Stimulated activated memory B cell treated with anti-CD40 and anti-IgM and Interleukin-4, amounts not matched to agents 10 μg/mL and 1 μg/mL and 100 μg/mL, for 72 hours (primary cell): ENCODE data around the gene SLAIN2.

Experiments used
- ATAC-seq: fragments of 150-1000 bp; cut with Tn5 transposase; 2 replicates; pipeline ENCODE4 v1.10.0; 2021
- H3K27ac Mint-ChIP-seq: one replicate; pipeline ENCODE4 v1.8.0; 2022; ENCODE audit warnings: mild to moderate bottlenecking, mixed read lengths
- H3K27me3 Mint-ChIP-seq: one replicate; pipeline ENCODE4 v1.8.0; 2022; ENCODE audit warnings: mixed read lengths
- H3K36me3 Mint-ChIP-seq: one replicate; pipeline ENCODE4 v1.8.0; 2022; ENCODE audit warnings: mixed read lengths
- H3K4me1 Mint-ChIP-seq: one replicate; pipeline ENCODE4 v1.8.0; 2022; ENCODE audit warnings: mixed read lengths
- H3K4me3 Mint-ChIP-seq: one replicate; pipeline ENCODE4 v1.8.0; 2022; ENCODE audit warnings: mild to moderate bottlenecking, moderate library complexity, mixed read lengths
- H3K9me3 Mint-ChIP-seq: one replicate; pipeline ENCODE4 v1.8.0; 2022; ENCODE audit warnings: mixed read lengths

The SLAIN2 gene

GRCh38 chr4:48343551-48343950, 2.2 kb downstream of the SLAIN2 start:
- peaks cover 5% of the 10 kb centered on the region for H3K36me3 Mint-ChIP-seq
- H3K4me3 Mint-ChIP-seq: peak overlapping the region; percentile 94
- no peak overlapping the region for H3K27ac Mint-ChIP-seq
- peaks cover 61% of the 10 kb centered on the region for H3K4me1 Mint-ChIP-seq
- no peaks in the 10 kb centered on the region for H3K9me3 Mint-ChIP-seq
- no peaks in the 10 kb centered on the region for H3K27me3 Mint-ChIP-seq
- no peak for ATAC-seq

- no peak for ATAC-seq
- peaks cover 64% of the 10 kb centered on the region for H3K4me1 Mint-ChIP-seq
- H3K27me3 Mint-ChIP-seq: no peaks in the 10 kb centered on the region
- H3K4me3 Mint-ChIP-seq: no peak overlapping the region
- H3K36me3 Mint-ChIP-seq: peaks cover 5% of the 10 kb centered on the region
- no peak overlapping the region for H3K27ac Mint-ChIP-seq
- no peaks in the 10 kb centered on the region for H3K9me3 Mint-ChIP-seq
Measured at GRCh38 chr4:48345542-48345941, 4.2 kb downstream of the SLAIN2 start.

GRCh38 chr4:48346594-48346993, 5.3 kb downstream of the SLAIN2 start:
- Mint-ChIP-seq H3K9me3 (no peaks in the 10 kb centered on the region), H3K27me3 (no peaks in the 10 kb centered on the region), H3K36me3 (peaks cover 9% of the 10 kb centered on the region), H3K27ac (no peak overlapping the region), H3K4me1 (peaks cover 74% of the 10 kb centered on the region), H3K4me3 (no peak overlapping the region)
- ATAC-seq: no peak

GRCh38 chr4:48347282-48347921, 6.1 kb downstream of the SLAIN2 start:
- peaks cover 15% of the 10 kb centered on the region for H3K36me3 Mint-ChIP-seq
- no peaks in the 10 kb centered on the region for H3K9me3 Mint-ChIP-seq
- H3K27ac Mint-ChIP-seq: no peak overlapping the region
- no peak for ATAC-seq
- peaks cover 75% of the 10 kb centered on the region for H3K4me1 Mint-ChIP-seq
- no peak overlapping the region for H3K4me3 Mint-ChIP-seq
- H3K27me3 Mint-ChIP-seq: no peaks in the 10 kb centered on the region

GRCh38 chr4:48350871-48351270, 9.5 kb downstream of the SLAIN2 start:
- ATAC-seq: no peak

GRCh38 chr4:48352793-48353192, 11.5 kb downstream of the SLAIN2 start:
- Mint-ChIP-seq H3K27me3 (no peaks in the 10 kb centered on the region), H3K4me1 (peaks cover 48% of the 10 kb centered on the region), H3K9me3 (no peaks in the 10 kb centered on the region), H3K27ac (no peak overlapping the region), H3K4me3 (no peak overlapping the region), H3K36me3 (peaks cover 16% of the 10 kb centered on the region)
- ATAC-seq: no peak

More at GRCh38 chr4:48350871-48351270, 9.5 kb downstream of the SLAIN2 start:
- no peak overlapping the region for H3K27ac Mint-ChIP-seq
- peaks cover 16% of the 10 kb centered on the region for H3K36me3 Mint-ChIP-seq
- H3K4me3 Mint-ChIP-seq: no peak overlapping the region
- H3K27me3 Mint-ChIP-seq: no peaks in the 10 kb centered on the region
- peaks cover 61% of the 10 kb centered on the region for H3K4me1 Mint-ChIP-seq
- H3K9me3 Mint-ChIP-seq: no peaks in the 10 kb centered on the region

GRCh38 chr4:48356355-48356754, 15.0 kb downstream of the SLAIN2 start:
- ATAC-seq: no peak
- Mint-ChIP-seq H3K9me3 (no peaks in the 10 kb centered on the region), H3K27me3 (no peaks in the 10 kb centered on the region), H3K36me3 (peaks cover 19% of the 10 kb centered on the region), H3K4me1 (peaks cover 36% of the 10 kb centered on the region), H3K27ac (no peak overlapping the region), H3K4me3 (no peak overlapping the region)

- no peak for ATAC-seq
- Mint-ChIP-seq H3K36me3 (peaks cover 6% of the 10 kb centered on the region), H3K27ac (no peak overlapping the region), H3K9me3 (no peaks in the 10 kb centered on the region), H3K4me1 (peaks cover 18% of the 10 kb centered on the region), H3K27me3 (no peaks in the 10 kb centered on the region), H3K4me3 (no peak overlapping the region)
Measured at GRCh38 chr4:48360285-48361011, 19.1 kb downstream of the SLAIN2 start.

- Mint-ChIP-seq H3K27me3 (no peaks in the 10 kb centered on the region), H3K27ac (no peak overlapping the region), H3K36me3 (peaks cover 6% of the 10 kb centered on the region), H3K9me3 (no peaks in the 10 kb centered on the region), H3K4me1 (peaks cover 22% of the 10 kb centered on the region), H3K4me3 (no peak overlapping the region)
- ATAC-seq: no peak
Measured at GRCh38 chr4:48361012-48361400, 19.7 kb downstream of the SLAIN2 start.

- H3K9me3 Mint-ChIP-seq: no peaks in the 10 kb centered on the region
- peaks cover 49% of the 10 kb centered on the region for H3K4me1 Mint-ChIP-seq
Measured at GRCh38 chr4:48366611-48367010, 25.3 kb downstream of the SLAIN2 start.

GRCh38 chr4:48367016-48367415, 25.7 kb downstream of the SLAIN2 start:
- no peak overlapping the region for H3K27ac Mint-ChIP-seq
- H3K4me1 Mint-ChIP-seq: peaks cover 47% of the 10 kb centered on the region
- no peak overlapping the region for H3K4me3 Mint-ChIP-seq
- ATAC-seq: no peak
- no peaks in the 10 kb centered on the region for H3K9me3 Mint-ChIP-seq
- H3K27me3 Mint-ChIP-seq: no peaks in the 10 kb centered on the region
- H3K36me3 Mint-ChIP-seq: peaks cover 5% of the 10 kb centered on the region

More at GRCh38 chr4:48366611-48367010, 25.3 kb downstream of the SLAIN2 start:
- H3K4me3 Mint-ChIP-seq: no peak overlapping the region
- no peak overlapping the region for H3K27ac Mint-ChIP-seq
- H3K36me3 Mint-ChIP-seq: peaks cover 5% of the 10 kb centered on the region
- no peaks in the 10 kb centered on the region for H3K27me3 Mint-ChIP-seq
- no peak for ATAC-seq

- H3K4me1 Mint-ChIP-seq: peaks cover 47% of the 10 kb centered on the region
- ATAC-seq: no peak
- no peaks in the 10 kb centered on the region for H3K9me3 Mint-ChIP-seq
- peaks cover 13% of the 10 kb centered on the region for H3K36me3 Mint-ChIP-seq
- H3K4me3 Mint-ChIP-seq: no peak overlapping the region
- H3K27me3 Mint-ChIP-seq: no peaks in the 10 kb centered on the region
- H3K27ac Mint-ChIP-seq: no peak overlapping the region
Measured at GRCh38 chr4:48368389-48368788, 27.1 kb downstream of the SLAIN2 start.

- H3K27me3 Mint-ChIP-seq: no peaks in the 10 kb centered on the region
- H3K27ac Mint-ChIP-seq: no peak overlapping the region
- no peak overlapping the region for H3K4me3 Mint-ChIP-seq
- ATAC-seq: no peak
- H3K36me3 Mint-ChIP-seq: peaks cover 20% of the 10 kb centered on the region
- no peaks in the 10 kb centered on the region for H3K9me3 Mint-ChIP-seq
- H3K4me1 Mint-ChIP-seq: peaks cover 52% of the 10 kb centered on the region
Measured at GRCh38 chr4:48369248-48369647, 27.9 kb downstream of the SLAIN2 start.

- H3K4me1 Mint-ChIP-seq: peaks cover 57% of the 10 kb centered on the region
- no peak overlapping the region for H3K27ac Mint-ChIP-seq
- H3K4me3 Mint-ChIP-seq: no peak overlapping the region
- no peaks in the 10 kb centered on the region for H3K27me3 Mint-ChIP-seq
- ATAC-seq: no peak
- H3K9me3 Mint-ChIP-seq: no peaks in the 10 kb centered on the region
- peaks cover 25% of the 10 kb centered on the region for H3K36me3 Mint-ChIP-seq
Measured at GRCh38 chr4:48369771-48370170, 28.4 kb downstream of the SLAIN2 start.

- no peak for ATAC-seq
- Mint-ChIP-seq H3K27ac (no peak overlapping the region), H3K4me3 (no peak overlapping the region), H3K9me3 (no peaks in the 10 kb centered on the region), H3K4me1 (peaks cover 59% of the 10 kb centered on the region), H3K36me3 (peaks cover 32% of the 10 kb centered on the region), H3K27me3 (no peaks in the 10 kb centered on the region)
Measured at GRCh38 chr4:48370260-48371134, 29.2 kb downstream of the SLAIN2 start.
